HepG2 (cell line): ENCODE measurements around the gene DLEC1. TPM values are rescaled to one million over a fixed set of nuclear protein-coding genes. Genes with fewer than 3 reads are reported as not detected.

Source experiments
- AGO2 ChIP-seq: fragments of 200-400 bp; formaldehyde crosslinking; optimal IDR thresholded peaks from 2 replicates; pipeline ENCODE3; 2017; ENCODE audit warnings: mild to moderate bottlenecking, low read depth, low read length, moderate library complexity
- ATF7-NPFF ChIP-seq: sonication (generic); formaldehyde crosslinking; IDR thresholded peaks from 2 replicates; pipeline ENCODE4 v1.8.1; 2023; ENCODE audit warnings: mild to moderate bottlenecking, low read depth, missing genetic modification reagents, moderate library complexity
- BCL3 ChIP-seq: sonication (generic); formaldehyde crosslinking; IDR thresholded peaks from 2 replicates; pipeline ENCODE4 v1.5.1; 2020; ENCODE audit warnings: mild to moderate bottlenecking, missing genetic modification reagents, moderate library complexity
- CBX1 ChIP-seq: IDR thresholded peaks from one replicate; pipeline ENCODE4 v1.6.1; 2016; ENCODE audit warnings: antibody characterized with exemption, low read depth
- EHMT2 ChIP-seq: fragments of 200-600 bp; sonication (generic); IDR thresholded peaks from 2 replicates; pipeline ENCODE4 v1.7.0; 2017; ENCODE audit warnings: antibody characterized with exemption, low read depth, low read length, borderline replicate concordance
- HDAC1 ChIP-seq: sonication (generic); formaldehyde crosslinking; IDR thresholded peaks from 2 replicates; pipeline ENCODE4 v1.5.1; 2020; ENCODE audit warnings: mild to moderate bottlenecking, missing genetic modification reagents
- HDAC6 ChIP-seq: fragments of 200-600 bp; sonication (generic); IDR thresholded peaks from 2 replicates; pipeline ENCODE4 v1.7.0; 2017; ENCODE audit warnings: mild to moderate bottlenecking, antibody characterized with exemption, low read length, low read depth
- HMG20A ChIP-seq: IDR thresholded peaks from 2 replicates; pipeline ENCODE4 v1.6.1; 2016; ENCODE audit warnings: borderline replicate concordance
- HOXA5 ChIP-seq: sonication (generic); formaldehyde crosslinking; IDR thresholded peaks from 2 replicates; pipeline ENCODE4 v1.4.0; 2020; ENCODE audit warnings: missing genetic modification reagents
- IRF2 ChIP-seq: IDR thresholded peaks from 2 replicates; pipeline ENCODE4 v1.6.1; 2018; ENCODE audit warnings: missing genetic modification reagents, missing compliant biosample characterization
- ISL2 ChIP-seq: sonication (generic); formaldehyde crosslinking; IDR thresholded peaks from 2 replicates; pipeline ENCODE4 v1.5.0; 2020; ENCODE audit warnings: missing genetic modification reagents
- MEIS1 ChIP-seq: sonication (generic); formaldehyde crosslinking; IDR thresholded peaks from 2 replicates; pipeline ENCODE4 v1.9.0; 2021; ENCODE audit warnings: mild to moderate bottlenecking, missing genetic modification reagents, moderate library complexity, borderline replicate concordance
- MIER2 ChIP-seq: IDR thresholded peaks from 2 replicates; pipeline ENCODE4 v1.6.1; 2016; ENCODE audit warnings: missing biosample characterization, missing genetic modification reagents
- MLLT10 ChIP-seq: sonication (generic); formaldehyde crosslinking; IDR thresholded peaks from 2 replicates; pipeline ENCODE4 v1.4.0; 2020; ENCODE audit warnings: missing genetic modification reagents
- NCOA1 ChIP-seq: sonication (generic); formaldehyde crosslinking; IDR thresholded peaks from 2 replicates; pipeline ENCODE4 v1.9.0; 2021; ENCODE audit warnings: missing genetic modification reagents
- NR2F1 ChIP-seq, 2 experiments: fragments of 450-650 bp in 1 of 2; formaldehyde crosslinking in 1 of 2; IDR thresholded peaks; 2 replicates each; pipeline versions ENCODE4 v1.5.0 to v1.6.1; 2016 to 2020; ENCODE audit warnings: mild to moderate bottlenecking in 1 of 2, missing compliant biosample characterization in 1 of 2, missing genetic modification reagents in 1 of 2, moderate library complexity in 1 of 2
- NR2F6 ChIP-seq, 2 experiments: IDR thresholded peaks; 2 replicates each; pipeline ENCODE4 v1.6.1; 2016; ENCODE audit warnings: antibody characterized with exemption in 1 of 2, mild to moderate bottlenecking in 1 of 2
- RAD51 ChIP-seq: fragments of 450-650 bp; IDR thresholded peaks from 2 replicates; pipeline ENCODE4 v1.6.1; 2016; ENCODE audit warnings: borderline replicate concordance
- RELA ChIP-seq: sonication (generic); formaldehyde crosslinking; IDR thresholded peaks from 2 replicates; pipeline ENCODE4 v1.4.0; 2020; ENCODE audit warnings: missing genetic modification reagents
- SMAD1 ChIP-seq: sonication (generic); formaldehyde crosslinking; IDR thresholded peaks from 2 replicates; pipeline ENCODE4 v1.4.0; 2020; ENCODE audit warnings: missing genetic modification reagents, low read depth, mild to moderate bottlenecking, borderline replicate concordance
- SRF ChIP-seq: IDR thresholded peaks from 2 replicates; pipeline ENCODE4 v1.6.1; 2011; ENCODE audit warnings: mild to moderate bottlenecking, low read depth, low read length, moderate library complexity
- TCF7 ChIP-seq: sonication (generic); IDR thresholded peaks from 2 replicates; pipeline ENCODE4 v1.6.1; 2016; ENCODE audit warnings: antibody characterized with exemption, low read depth
- THAP11 ChIP-seq: IDR thresholded peaks from 2 replicates; pipeline ENCODE4 v1.6.1; 2016; ENCODE audit warnings: missing biosample characterization, missing genetic modification reagents
- TOPORS ChIP-seq: sonication (generic); formaldehyde crosslinking; IDR thresholded peaks from 2 replicates; pipeline ENCODE4 v1.8.0; 2023; ENCODE audit warnings: mild to moderate bottlenecking, missing genetic modification reagents
- WIZ ChIP-seq: sonication (generic); formaldehyde crosslinking; IDR thresholded peaks from 2 replicates; pipeline ENCODE4 v1.5.1; 2020; ENCODE audit warnings: mild to moderate bottlenecking, missing genetic modification reagents
- ZNF20 ChIP-seq: sonication (generic); formaldehyde crosslinking; IDR thresholded peaks from 2 replicates; pipeline ENCODE4 v1.4.0; 2020; ENCODE audit warnings: mild to moderate bottlenecking, moderate library complexity, missing genetic modification reagents
- ZNF225 ChIP-seq: sonication (generic); formaldehyde crosslinking; IDR thresholded peaks from 2 replicates; pipeline ENCODE4 v1.4.0; 2020; ENCODE audit warnings: mild to moderate bottlenecking, missing genetic modification reagents
- ZNF574 ChIP-seq: sonication (generic); formaldehyde crosslinking; IDR thresholded peaks from 2 replicates; pipeline ENCODE4 v1.4.0; 2020; ENCODE audit warnings: missing genetic modification reagents
- ZNF672 ChIP-seq: sonication (generic); formaldehyde crosslinking; IDR thresholded peaks from 2 replicates; pipeline ENCODE4 v1.8.1; 2022; ENCODE audit warnings: missing genetic modification reagents
- polyA plus RNA-seq, 8 experiments: library from polyadenylated mRNA; depleted of rRNA in 3 of 8; stranded (reverse) in 7 of 8; unstranded in 1 of 8; fragments of >200 nt; fragmentation: Illumina TruSeq in 4 of 8; extraction: Trizol in 4 of 8; gene quantifications; 2 replicates each; pipeline versions ENCODE4 v1.2.1 to v1.2.3, GENCODE V29; 2011 to 2016; ENCODE audit warnings: low read depth in 4 of 8, missing spikeins in 1 of 8, mixed read lengths in 1 of 8; ENCODE audit not compliant: insufficient read depth in 1 of 8
- total RNA-seq, 5 experiments: library from RNA; depleted of rRNA; stranded (reverse); fragments of >200 nt; fragmentation: Illumina TruSeq; extraction: Trizol; gene quantifications; 2 replicates each; pipeline ENCODE4 v1.2.3, GENCODE V29; 2016; ENCODE audit warnings: low read depth in 1 of 5

The DLEC1 gene
- total and polyA plus RNA-seq, 2 of the 13 experiments (the other 11 are each of a cell fraction or from before 2014, with no cell fraction given) = 0.09 TPM; not detected in 1

- TF ChIP-seq AGO2 (peak; percentile 58), SRF (no peak), WIZ (CRISPR knock-in tag) (no peak), HDAC1 (CRISPR knock-in tag) (peak; percentile 57; the same call in 1 of the 2 replicates), RELA (CRISPR knock-in tag) (0 out of 2 replicates have a peak, but pooled peaks have one; percentile 27), SMAD1 (CRISPR knock-in tag) (0 out of 2 replicates have a peak, but pooled peaks have one; percentile 34), ISL2 (CRISPR knock-in tag) (peak; percentile 63; the same call in 1 of the 2 replicates), NCOA1 (CRISPR knock-in tag) (no peak), ZNF225 (CRISPR knock-in tag) (0 out of 2 replicates have a peak, but pooled peaks have one; percentile 59), ZNF20 (CRISPR knock-in tag) (no peak), THAP11 (CRISPR knock-in tag) (peak; percentile 21; the same call in 1 of the 2 replicates), IRF2 (CRISPR knock-in tag) (no peak), NR2F1 (CRISPR knock-in tag; IDR thresholded peaks at IDR 0.05) (no peak), MLLT10 (CRISPR knock-in tag) (no peak), TCF7 (no peak), MIER2 (CRISPR knock-in tag) (no peak), RAD51 (no peak), EHMT2 (no peak), HDAC6 (no peak), HOXA5 (CRISPR knock-in tag) (no peak; the same call in 1 of the 2 replicates), TOPORS (no peak), BCL3 (CRISPR knock-in tag) (0 out of 2 replicates have a peak, but pooled peaks have one; percentile 69), MEIS1 (CRISPR knock-in tag) (no peak), NR2F6 (IDR thresholded peaks at IDR 0.05) (no peak), NR2F6 (CRISPR knock-in tag; IDR thresholded peaks at IDR 0.05) (no peak), CBX1 (no peak), ZNF574 (CRISPR knock-in tag) (peak; percentile 67), ATF7-NPFF (peak; percentile 93), ZNF672 (CRISPR knock-in tag) (no peak), HMG20A (CRISPR knock-in tag) (no peak)
These were observed 99.6 kb downstream of the DLEC1 start, which contains the start of gene MYD88 (continued) for GRCh38 chr3:38138349-38139190.
